OCI-LY3 (cell line): ENCODE data around the gene C5orf34.
"Not testable (repeated sequence)": the region's sequence is repeated elsewhere in the genome, so short reads cannot be mapped to it uniquely, and the experiment has no call there.

Experiments used
- H2AFZ ChIP-seq: fragments of 200-600, 300-600 bp; shearing (Covaris generic); 2 replicates; pipeline ENCODE4 v1.6.0; 2014; ENCODE audit warnings: antibody characterized with exemption, low read depth, low read length
- H3K27ac ChIP-seq: fragments of 200-600, 300-600 bp; sonication (generic); 2 replicates; pipeline ENCODE4 v1.5.1; 2014; ENCODE audit warnings: mild to moderate bottlenecking, low read length, moderate library complexity, mixed read lengths
- H3K27me3 ChIP-seq: fragments of 200-600, 300-600 bp; sonication (generic); 2 replicates; pipeline ENCODE4 v1.6.1; 2014; ENCODE audit warnings: low read depth, low read length, mixed read lengths
- H3K36me3 ChIP-seq: fragments of 200-600, 300-600 bp; sonication (generic); replicated peaks from 2 replicates; pipeline ENCODE3; 2014; ENCODE audit warnings: low read depth, low read length, mixed read lengths
- H3K4me1 ChIP-seq: fragments of 300-600, 200-600 bp; sonication (generic); 2 replicates; pipeline ENCODE4 v1.6.1; 2014; ENCODE audit warnings: low read length, mixed read lengths
- H3K4me2 ChIP-seq: fragments of 200-600, 300-600 bp; sonication (generic); 2 replicates; pipeline ENCODE4 v1.6.1; 2014; ENCODE audit warnings: low read length, mixed read lengths
- H3K4me3 ChIP-seq: fragments of 300-600, 200-600 bp; sonication (generic); 2 replicates; pipeline ENCODE4 v1.5.1; 2014; ENCODE audit warnings: antibody characterized with exemption, mild to moderate bottlenecking, low read length, moderate library complexity
- H3K79me2 ChIP-seq: fragments of 300-600, 200-600 bp; shearing (Covaris generic); 2 replicates; pipeline ENCODE4 v1.6.1; 2014; ENCODE audit warnings: mild to moderate bottlenecking, low read length, mixed read lengths
- H3K9ac ChIP-seq: fragments of 300-600, 200-600 bp; shearing (Covaris generic); 2 replicates; pipeline ENCODE4 v1.6.0; 2014; ENCODE audit warnings: mild to moderate bottlenecking, low read length, moderate library complexity
- H3K9me3 ChIP-seq: fragments of 200-600, 300-600 bp; shearing (Covaris generic); 2 replicates; pipeline ENCODE4 v1.6.1; 2014; ENCODE audit warnings: low read length, mixed read lengths; ENCODE audit not compliant: insufficient read depth
- H4K20me1 ChIP-seq: fragments of 200-600, 300-600 bp; sonication (generic); 2 replicates; pipeline ENCODE4 v1.6.1; 2016; ENCODE audit warnings: low read length, mixed read lengths; ENCODE audit not compliant: insufficient read depth
- CTCF ChIP-seq: fragments of 200-600, 300-600 bp; sonication (generic); IDR thresholded peaks from 2 replicates; pipeline ENCODE4 v1.5.1; 2014; ENCODE audit warnings: antibody characterized with exemption, low read length, low read depth
- EZH2phosphoT487 ChIP-seq: fragments of 200-600 bp; shearing (Covaris generic); IDR thresholded peaks from 2 replicates; pipeline ENCODE4 v1.6.1; 2018; ENCODE audit warnings: antibody characterized with exemption, mixed run types, low read depth

The C5orf34 gene

DNA sequence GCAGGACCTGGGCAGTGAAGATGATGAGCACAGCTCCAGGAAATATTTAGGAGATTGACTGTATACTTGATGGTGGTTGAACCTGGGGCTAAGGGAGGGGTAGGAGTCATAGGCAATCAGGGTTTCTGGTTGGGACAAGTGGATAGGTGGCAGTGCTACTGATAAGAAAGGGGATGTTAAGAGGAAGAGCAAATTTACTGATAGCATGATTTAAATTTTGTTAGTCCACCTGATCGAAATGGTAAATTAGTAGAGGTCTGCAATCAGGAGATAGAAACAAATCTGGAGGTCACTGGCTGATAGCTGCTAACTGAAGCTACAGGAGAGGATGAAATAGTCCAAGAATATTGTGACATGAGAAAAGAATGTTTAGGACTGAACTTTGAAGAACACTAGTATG, 5.7 kb upstream of the C5orf34 start:
- Histone ChIP-seq H3K27me3 (no peaks in the 10 kb centered on the region), H3K9me3 (no peaks in the 10 kb centered on the region), H4K20me1 (no peaks in the 10 kb centered on the region), H3K79me2 (no peaks in the 10 kb centered on the region), H3K4me1 (peaks cover 3% of the 10 kb centered on the region), H2AFZ (no peak overlapping the region), H3K36me3 (peaks cover 10% of the 10 kb centered on the region), H3K27ac (no peak overlapping the region), H3K4me2 (no peak overlapping the region), H3K9ac (no peak overlapping the region), H3K4me3 (no peak overlapping the region)
- TF ChIP-seq EZH2phosphoT487: no peak
- no peak for TF ChIP-seq CTCF

DNA sequence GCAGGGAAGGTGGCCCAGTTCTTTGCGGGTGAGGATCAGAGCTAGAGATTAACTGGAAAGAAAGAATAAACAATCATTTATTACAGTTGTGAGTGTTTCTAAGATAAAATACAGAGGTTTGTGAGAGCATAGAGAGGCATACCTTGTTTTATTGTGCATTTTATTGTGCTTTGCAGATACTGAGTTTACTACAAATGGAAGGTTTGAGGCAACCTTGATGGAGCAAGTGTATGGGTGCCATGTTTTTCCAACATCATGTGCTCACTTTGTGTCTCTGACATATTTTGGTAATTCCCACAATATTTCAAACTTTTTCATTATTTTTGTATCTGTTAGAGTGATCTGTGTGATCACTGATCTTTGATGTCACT, 715 bp upstream of the C5orf34 start:
- Histone ChIP-seq H3K4me2 (peak overlapping the region; percentile 95), H3K9ac (peak overlapping the region; percentile 83), H4K20me1 (no peaks in the 10 kb centered on the region), H3K27ac (0 out of 2 replicates have a peak overlapping the region, but pooled peaks have one; percentile 80), H3K27me3 (no peaks in the 10 kb centered on the region), H3K9me3 (no peaks in the 10 kb centered on the region), H3K36me3 (peaks cover 5% of the 10 kb centered on the region), H3K79me2 (peaks cover 25% of the 10 kb centered on the region), H2AFZ (peak overlapping the region; percentile 89; the same call in 1 of the 2 replicates), H3K4me1 (peaks cover 14% of the 10 kb centered on the region), H3K4me3 (peak overlapping the region; percentile 87)
- TF ChIP-seq EZH2phosphoT487 (no peak), CTCF (no peak)

DNA sequence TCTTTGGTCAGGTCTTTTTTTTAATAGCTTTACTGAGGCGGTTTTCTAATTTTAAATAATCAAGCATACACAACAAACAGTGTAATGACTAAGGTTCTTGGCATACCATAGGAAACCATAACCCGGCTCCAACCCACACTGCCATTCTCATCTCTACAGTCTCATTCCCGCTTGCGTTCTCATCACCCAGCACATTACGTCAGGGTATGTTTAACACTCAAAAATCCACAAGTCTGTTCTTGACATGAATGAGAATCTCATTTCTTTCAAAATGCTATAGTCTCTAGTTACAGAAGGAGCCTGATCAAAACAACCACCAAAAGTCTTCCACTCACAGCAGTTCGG, 505 bp downstream of the C5orf34 start:
- Histone ChIP-seq H3K4me1 (peaks cover 14% of the 10 kb centered on the region), H3K4me3 (peak overlapping the region; percentile 87), H3K9ac (peak overlapping the region; percentile 83), H2AFZ (peak overlapping the region; percentile 39), H3K79me2 (peaks cover 25% of the 10 kb centered on the region), H4K20me1 (no peaks in the 10 kb centered on the region), H3K36me3 (peaks cover 5% of the 10 kb centered on the region), H3K27ac (peak overlapping the region; percentile 80), H3K27me3 (no peaks in the 10 kb centered on the region), H3K9me3 (no peaks in the 10 kb centered on the region), H3K4me2 (peak overlapping the region; percentile 97)
- TF ChIP-seq CTCF (no peak), EZH2phosphoT487 (no peak)

DNA sequence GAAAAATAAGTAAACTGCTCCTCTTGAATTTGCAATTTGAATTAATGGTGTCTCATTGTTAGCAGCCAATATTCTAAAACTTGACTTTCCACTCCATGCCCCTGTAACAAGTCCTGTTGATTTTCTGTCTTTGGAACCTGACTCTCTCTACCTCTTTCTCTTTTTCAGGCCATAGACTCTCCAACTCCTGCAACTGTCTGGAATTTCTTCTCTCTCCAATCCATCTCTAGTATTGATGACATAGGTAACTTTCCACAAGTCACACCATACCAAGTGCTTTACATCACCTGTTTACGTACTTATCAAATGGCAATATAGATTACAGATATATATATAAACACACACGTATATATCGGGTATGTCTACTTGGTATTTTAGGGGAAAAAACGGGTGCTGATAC, 923 bp downstream of the C5orf34 start:
- Histone ChIP-seq H3K9ac (peak overlapping the region; percentile 83), H3K27ac (peak overlapping the region; percentile 80), H3K4me3 (peak overlapping the region; percentile 87), H3K4me1 (peaks cover 14% of the 10 kb centered on the region), H3K36me3 (peaks cover 5% of the 10 kb centered on the region), H3K79me2 (peaks cover 25% of the 10 kb centered on the region), H3K4me2 (peak overlapping the region; percentile 97), H3K9me3 (no peaks in the 10 kb centered on the region), H3K27me3 (no peaks in the 10 kb centered on the region), H4K20me1 (no peaks in the 10 kb centered on the region), H2AFZ (peak overlapping the region; percentile 39; the same call in 1 of the 2 replicates)
- no peak for TF ChIP-seq CTCF
- no peak for TF ChIP-seq EZH2phosphoT487

- H3K4me3 ChIP-seq, H3K27me3 ChIP-seq, H4K20me1 ChIP-seq, H3K27ac ChIP-seq, H2AFZ ChIP-seq, H3K9me3 ChIP-seq, H3K9ac ChIP-seq, H3K4me2 ChIP-seq: not testable (repeated sequence)
- peaks cover 14% of the 10 kb centered on the region for H3K4me1 ChIP-seq
- H3K79me2 ChIP-seq: peaks cover 25% of the 10 kb centered on the region
- H3K36me3 ChIP-seq: peaks cover 12% of the 10 kb centered on the region
Observed at GRCh38 chr5:43511062-43511461, 3.9 kb downstream of the C5orf34 start.
